Thyroid gland (tissue), 4 donors: ENCODE data around the gene NPNT. TPM values are rescaled to one million over a fixed set of nuclear protein-coding genes. Genes with fewer than 3 reads are reported as not detected.

Experiments used
- DNase-seq, 2 donors: peaks; one replicate each; pipeline ENCODE4 v3.0.0-alpha.2; 2019
- H3K27ac ChIP-seq, 3 donors: fragments of 200-600 bp; sonication (generic); 1 replicate in 2 of 3; 2 replicates in 1 of 3; pipeline ENCODE4 v1.5.1; 2016 to 2019; ENCODE audit warnings: mild to moderate bottlenecking in 1 of 3, moderate library complexity in 1 of 3
- H3K27me3 ChIP-seq: fragments of 200-600 bp; sonication (generic); one replicate; pipeline ENCODE4 v1.5.1; 2019
- H3K36me3 ChIP-seq, 2 donors: fragments of 200-600 bp; sonication (generic); one replicate each; pipeline ENCODE4 v1.5.1; 2016 to 2019
- H3K4me1 ChIP-seq, 2 donors: fragments of 200-600 bp; sonication (generic); one replicate each; pipeline ENCODE4 v1.5.1; 2017 to 2019
- H3K4me3 ChIP-seq, 3 donors: fragments of 200-600 bp; sonication (generic); replicated peaks in 1 of 3; 1 replicate in 2 of 3; 2 replicates in 1 of 3; pipeline ENCODE4 v1.5.1; 2016; ENCODE audit warnings: mild to moderate bottlenecking in 1 of 3
- H3K9me3 ChIP-seq: fragments of 200-600 bp; sonication (generic); one replicate; pipeline ENCODE4 v1.5.1; 2017
- CTCF ChIP-seq, 6 experiments: fragments of 200-600 bp in 3 of 6; fragments of 450-650 bp in 3 of 6; sonication (generic) in 3 of 6; IDR thresholded peaks; one replicate each; pipeline ENCODE4 v1.5.1; 2016 to 2019; ENCODE audit warnings: antibody characterized with exemption in 6 of 6, mild to moderate bottlenecking in 2 of 6, inconsistent platforms in 1 of 6, moderate library complexity in 1 of 6
- POLR2A ChIP-seq, 2 donors: fragments of 450-650 bp; IDR thresholded peaks; one replicate each; pipeline ENCODE4 v1.6.1; 2017; ENCODE audit warnings: antibody characterized with exemption in 2 of 2, mild to moderate bottlenecking in 2 of 2, moderate library complexity in 1 of 2
- WGBS, 2 donors: methylation state at CpG; one replicate each; pipeline ENCODE4 v1.1.5; 2017; 5-methylcytosine and 5-hydroxymethylcytosine counted together
- intact Hi-C: fragments of 100-400 bp; cut with DNase I; formaldehyde crosslinking; loops from one replicate; pipeline ENCODE4 v1.15.1; 2023
- total RNA-seq, 4 donors: library from RNA; depleted of rRNA; stranded (reverse); fragments of >200 nt; gene quantifications; one replicate each; pipeline ENCODE4 v1.2.3, GENCODE V29; 2016

Gene NPNT
- total RNA-seq, 4 donors from 2014 or later = 630 to 907 (median 817) TPM

DNA sequence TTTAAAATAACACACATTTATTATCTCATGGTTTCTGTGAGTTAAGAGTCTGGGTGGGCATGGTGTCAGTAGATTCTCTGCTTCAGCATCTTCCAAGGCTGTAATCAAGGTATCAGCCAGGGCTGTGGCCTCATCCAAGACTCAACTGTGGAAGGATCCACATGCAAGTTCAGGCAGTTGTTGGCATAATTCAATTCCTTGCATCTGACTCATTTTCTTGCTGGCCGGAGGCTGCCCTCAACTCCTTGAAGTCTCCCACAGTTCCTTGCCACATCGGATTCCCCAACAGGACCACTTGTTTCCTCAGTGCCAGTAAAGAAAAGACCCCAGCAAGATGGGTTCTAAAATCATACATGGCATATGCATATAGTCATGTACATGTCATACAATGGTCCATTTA lies 93.4 kb downstream of the NPNT start:
- no peak for TF ChIP-seq POLR2A (IDR thresholded peaks at IDR 0.05)
- WGBS, 2 donors = 74 to 100% methylated on average over 2 of the region's 2 CpGs
- no peak overlapping the region for H3K27ac ChIP-seq

GRCh38 chr4:105989485-105990242 lies 94.4 kb downstream of the NPNT start:
- H3K27me3 ChIP-seq = no peaks in the 10 kb centered on the region
- 47 to 54% methylated on average over 2 of the region's 2 CpGs for WGBS, 2 donors
- intact Hi-C loops = no loop called here
- H3K27ac ChIP-seq = peak overlapping the region in 2 of 3 donors; percentile 75 to 76
- H3K36me3 ChIP-seq = no peaks in the 10 kb centered on the region
- H3K4me1 ChIP-seq = peaks cover 28 to 37% of the 10 kb centered on the region in 2 donors
- DNase-seq = no peak
- TF ChIP-seq POLR2A (IDR thresholded peaks at IDR 0.05) = no peak
- TF ChIP-seq CTCF (IDR thresholded peaks at IDR 0.05) = no peak
- H3K4me3 ChIP-seq = no peak overlapping the region
- no peaks in the 10 kb centered on the region for H3K9me3 ChIP-seq

More for the DNA sequence above, 93.4 kb downstream of the NPNT start:
- intact Hi-C loops = no loop called here
- no peaks in the 10 kb centered on the region for H3K27me3 ChIP-seq
- H3K4me3 ChIP-seq = no peak overlapping the region
- no peaks in the 10 kb centered on the region for H3K9me3 ChIP-seq
- DNase-seq = no peak
- no peaks in the 10 kb centered on the region for H3K36me3 ChIP-seq
- H3K4me1 ChIP-seq = peaks cover 23 to 27% of the 10 kb centered on the region in 2 donors

GRCh38 chr4:105990933-105991332 lies 95.7 kb downstream of the NPNT start:
- no peak overlapping the region for H3K4me3 ChIP-seq
- peaks cover 28 to 38% of the 10 kb centered on the region in 2 donors for H3K4me1 ChIP-seq
- DNase-seq = peak; percentile 94 to 97
- intact Hi-C loops = no loop called here
- 33 to 36% methylated on average over 3 of the region's 3 CpGs for WGBS, 2 donors
- TF ChIP-seq POLR2A (IDR thresholded peaks at IDR 0.05) = no peak
- TF ChIP-seq CTCF (IDR thresholded peaks at IDR 0.05) = no peak
- H3K36me3 ChIP-seq = no peaks in the 10 kb centered on the region
- H3K27me3 ChIP-seq = no peaks in the 10 kb centered on the region
- H3K27ac ChIP-seq = peak overlapping the region; percentile 67 to 76 (median 75)
- no peaks in the 10 kb centered on the region for H3K9me3 ChIP-seq

DNA sequence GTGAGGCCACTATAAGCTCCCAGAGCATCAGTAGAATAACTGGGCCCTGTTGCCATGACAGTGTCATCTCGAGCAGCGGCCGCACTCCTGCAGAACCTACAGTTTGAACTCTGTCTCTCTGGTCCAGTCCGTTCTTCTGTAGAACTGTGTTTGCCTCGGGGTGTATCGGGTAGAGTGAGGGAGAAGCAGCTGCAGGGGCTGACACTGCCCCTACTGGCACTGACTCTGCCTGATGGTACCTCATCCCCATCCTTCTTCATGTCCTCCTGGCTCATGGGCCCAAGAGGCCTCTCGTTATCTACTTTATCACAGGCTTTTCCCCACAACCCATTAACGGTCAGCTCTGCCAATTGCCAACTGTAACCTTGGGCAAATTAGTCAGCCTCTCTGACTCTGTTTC lies 96.5 kb downstream of the NPNT start:
- TF ChIP-seq POLR2A (IDR thresholded peaks at IDR 0.05) = no peak
- no peak for TF ChIP-seq CTCF (IDR thresholded peaks at IDR 0.05)
- H3K27ac ChIP-seq = peak overlapping the region; percentile 57 to 76 (median 75)

DNA sequence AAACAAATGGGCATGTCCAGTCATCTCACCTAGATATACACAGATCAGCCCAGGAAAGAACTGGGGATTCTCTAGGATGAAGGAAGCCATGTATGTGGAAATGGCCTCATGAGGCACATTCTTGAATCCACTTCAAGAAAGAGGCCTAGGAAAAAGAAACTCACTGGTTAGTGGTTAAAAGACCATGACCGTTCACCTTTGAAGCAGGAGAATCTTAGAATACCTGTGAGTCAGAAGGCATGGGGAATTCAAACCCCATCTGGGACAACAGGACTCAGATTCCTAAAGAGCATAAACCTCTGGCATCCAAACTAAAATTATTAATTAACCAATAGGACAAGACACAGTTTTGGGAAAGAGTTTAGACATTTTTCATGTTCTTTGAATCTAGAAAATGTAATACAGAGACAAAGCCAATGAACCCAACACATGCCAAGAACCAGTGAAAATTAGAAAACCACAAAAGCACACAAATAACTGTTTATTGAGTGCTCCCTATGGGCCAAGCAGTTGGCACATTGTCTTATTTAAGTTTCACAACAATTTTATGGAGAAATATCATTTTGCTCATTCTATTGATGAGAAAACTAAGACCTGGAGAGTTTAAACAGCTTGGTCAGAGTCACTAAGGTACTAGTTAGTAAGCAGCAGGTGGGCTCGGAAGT lies 97.5 kb downstream of the NPNT start:
- Histone ChIP-seq H3K4me3 (no peak overlapping the region), H3K36me3 (no peaks in the 10 kb centered on the region), H3K27ac (peak overlapping the region in 2 of 3 donors; percentile 21 to 51), H3K27me3 (no peaks in the 10 kb centered on the region), H3K4me1 (peaks cover 28 to 38% of the 10 kb centered on the region in 2 donors), H3K9me3 (no peaks in the 10 kb centered on the region)
- intact Hi-C loops = no loop called here
- DNase-seq = no peak
- TF ChIP-seq CTCF (IDR thresholded peaks at IDR 0.05) (no peak), POLR2A (IDR thresholded peaks at IDR 0.05) (no peak)
- 61 to 68% methylated on average over 2 of the region's 2 CpGs for WGBS, 2 donors

More for the DNA sequence above, 96.5 kb downstream of the NPNT start:
- intact Hi-C loops = no loop called here
- H3K9me3 ChIP-seq = no peaks in the 10 kb centered on the region
- H3K4me1 ChIP-seq = peaks cover 28 to 38% of the 10 kb centered on the region in 2 donors
- H3K27me3 ChIP-seq = no peaks in the 10 kb centered on the region
- WGBS, 2 donors = 93 to 94% methylated on average over 8 of the region's 8 CpGs
- no peak for DNase-seq
- no peak overlapping the region for H3K4me3 ChIP-seq
- H3K36me3 ChIP-seq = no peaks in the 10 kb centered on the region
